ENCODE data around the gene NR6A1. TPM values are rescaled to one million over a fixed set of nuclear protein-coding genes. Genes with fewer than 3 reads are reported as not detected.

NR6A1 gene
- total RNA-seq, 2 donors from 2014 or later: 0.98 to 1.2 TPM

- H3K27me3 Mint-ChIP-seq: peaks cover 5% of the 10 kb centered on the region
- no peak overlapping the region for H3K27ac Mint-ChIP-seq
- no peaks in the 10 kb centered on the region for H3K9me3 Mint-ChIP-seq
- H3K4me3 Mint-ChIP-seq: no peak overlapping the region
- no peak for ATAC-seq (replicated peaks)
- no peaks in the 10 kb centered on the region for H3K36me3 Mint-ChIP-seq (ENCODE audit: low read depth)
- no peaks in the 10 kb centered on the region for H3K4me1 Mint-ChIP-seq
These were observed 75.0 kb downstream of the NR6A1 start for GRCh38 chr9:124696101-124696500.

- no peak for ATAC-seq (replicated peaks)
- Mint-ChIP-seq H3K4me1 (no peaks in the 10 kb centered on the region), H3K27me3 (peaks cover 5% of the 10 kb centered on the region), H3K27ac (no peak overlapping the region), H3K9me3 (no peaks in the 10 kb centered on the region), H3K4me3 (no peak overlapping the region), H3K36me3 (ENCODE audit: low read depth) (no peaks in the 10 kb centered on the region)
These were observed 75.7 kb downstream of the NR6A1 start for GRCh38 chr9:124695280-124695890.

- Mint-ChIP-seq H3K4me1 (no peaks in the 10 kb centered on the region), H3K9me3 (no peaks in the 10 kb centered on the region), H3K27ac (no peak overlapping the region), H3K4me3 (no peak overlapping the region), H3K27me3 (peaks cover 11% of the 10 kb centered on the region), H3K36me3 (ENCODE audit: low read depth) (no peaks in the 10 kb centered on the region)
- no peak for ATAC-seq (replicated peaks)
These were observed 76.5 kb downstream of the NR6A1 start for GRCh38 chr9:124694414-124695279.

- Mint-ChIP-seq H3K9me3 (no peaks in the 10 kb centered on the region), H3K4me3 (no peak overlapping the region), H3K36me3 (ENCODE audit: low read depth) (no peaks in the 10 kb centered on the region), H3K27me3 (peaks cover 11% of the 10 kb centered on the region), H3K4me1 (no peaks in the 10 kb centered on the region), H3K27ac (no peak overlapping the region)
- no peak for ATAC-seq (replicated peaks)
These were observed 77.7 kb downstream of the NR6A1 start for GRCh38 chr9:124693403-124693802.

- Mint-ChIP-seq H3K27ac (no peak overlapping the region), H3K4me1 (no peaks in the 10 kb centered on the region), H3K27me3 (peaks cover 14% of the 10 kb centered on the region), H3K36me3 (ENCODE audit: low read depth) (no peaks in the 10 kb centered on the region), H3K4me3 (no peak overlapping the region), H3K9me3 (no peaks in the 10 kb centered on the region)
- ATAC-seq (replicated peaks): no peak
These were observed 82.7 kb downstream of the NR6A1 start for GRCh38 chr9:124688238-124688904.

- peaks cover 19% of the 10 kb centered on the region for H3K27me3 Mint-ChIP-seq
- no peaks in the 10 kb centered on the region for H3K36me3 Mint-ChIP-seq (ENCODE audit: low read depth)
- H3K4me1 Mint-ChIP-seq: no peaks in the 10 kb centered on the region
- H3K9me3 Mint-ChIP-seq: no peaks in the 10 kb centered on the region
- no peak overlapping the region for H3K4me3 Mint-ChIP-seq
- ATAC-seq (replicated peaks): no peak
- H3K27ac Mint-ChIP-seq: no peak overlapping the region
These were observed 84.2 kb downstream of the NR6A1 start for GRCh38 chr9:124686918-124687317.

GRCh38 chr9:124685217-124685616 is 85.9 kb downstream of the NR6A1 start:
- Mint-ChIP-seq H3K9me3 (no peaks in the 10 kb centered on the region), H3K4me1 (no peaks in the 10 kb centered on the region), H3K27ac (no peak overlapping the region), H3K4me3 (no peak overlapping the region), H3K36me3 (ENCODE audit: low read depth) (no peaks in the 10 kb centered on the region), H3K27me3 (peaks cover 16% of the 10 kb centered on the region)
- ATAC-seq (replicated peaks): no peak

- peaks cover 12% of the 10 kb centered on the region for H3K27me3 Mint-ChIP-seq
- no peak for ATAC-seq (replicated peaks)
- no peak overlapping the region for H3K4me3 Mint-ChIP-seq
These were observed 86.9 kb downstream of the NR6A1 start for GRCh38 chr9:124684169-124684568.

GRCh38 chr9:124683043-124683442 is 88.1 kb downstream of the NR6A1 start:
- peaks cover 14% of the 10 kb centered on the region for H3K27me3 Mint-ChIP-seq
- no peaks in the 10 kb centered on the region for H3K36me3 Mint-ChIP-seq (ENCODE audit: low read depth)
- H3K9me3 Mint-ChIP-seq: no peaks in the 10 kb centered on the region
- H3K27ac Mint-ChIP-seq: no peak overlapping the region
- no peaks in the 10 kb centered on the region for H3K4me1 Mint-ChIP-seq
- no peak for ATAC-seq (replicated peaks)
- H3K4me3 Mint-ChIP-seq: no peak overlapping the region

More at GRCh38 chr9:124684169-124684568, 86.9 kb downstream of the NR6A1 start:
- Mint-ChIP-seq H3K36me3 (ENCODE audit: low read depth) (no peaks in the 10 kb centered on the region), H3K9me3 (no peaks in the 10 kb centered on the region), H3K27ac (no peak overlapping the region), H3K4me1 (no peaks in the 10 kb centered on the region)

- Mint-ChIP-seq H3K9me3 (no peaks in the 10 kb centered on the region), H3K27me3 (peaks cover 23% of the 10 kb centered on the region), H3K27ac (no peak overlapping the region), H3K4me1 (no peaks in the 10 kb centered on the region), H3K36me3 (ENCODE audit: low read depth) (no peaks in the 10 kb centered on the region), H3K4me3 (no peak overlapping the region)
- ATAC-seq (replicated peaks): no peak
These were observed 90.3 kb downstream of the NR6A1 start for GRCh38 chr9:124680714-124681390.

- H3K4me1 Mint-ChIP-seq: no peaks in the 10 kb centered on the region
- no peak for ATAC-seq (replicated peaks)
- no peak overlapping the region for H3K27ac Mint-ChIP-seq
- H3K36me3 Mint-ChIP-seq (ENCODE audit: low read depth): no peaks in the 10 kb centered on the region
- no peak overlapping the region for H3K4me3 Mint-ChIP-seq
- peaks cover 24% of the 10 kb centered on the region for H3K27me3 Mint-ChIP-seq
- no peaks in the 10 kb centered on the region for H3K9me3 Mint-ChIP-seq
These were observed 91.1 kb downstream of the NR6A1 start for GRCh38 chr9:124680049-124680448.

GRCh38 chr9:124676159-124676551 is 95.0 kb downstream of the NR6A1 start:
- peaks cover 8% of the 10 kb centered on the region for H3K4me1 Mint-ChIP-seq
- peaks cover 25% of the 10 kb centered on the region for H3K27me3 Mint-ChIP-seq

GRCh38 chr9:124675261-124676158 is 95.6 kb downstream of the NR6A1 start:
- ATAC-seq (replicated peaks): no peak
- Mint-ChIP-seq H3K36me3 (ENCODE audit: low read depth) (no peaks in the 10 kb centered on the region), H3K4me3 (no peak overlapping the region), H3K27me3 (peaks cover 25% of the 10 kb centered on the region), H3K9me3 (no peaks in the 10 kb centered on the region), H3K27ac (no peak overlapping the region), H3K4me1 (peaks cover 8% of the 10 kb centered on the region)

More at GRCh38 chr9:124676159-124676551, 95.0 kb downstream of the NR6A1 start:
- Mint-ChIP-seq H3K9me3 (no peaks in the 10 kb centered on the region), H3K4me3 (no peak overlapping the region), H3K27ac (no peak overlapping the region), H3K36me3 (ENCODE audit: low read depth) (no peaks in the 10 kb centered on the region)
- ATAC-seq (replicated peaks): no peak
